H1 (cell line): ENCODE results near the gene SLC45A1. TPM values are rescaled to one million over a fixed set of nuclear protein-coding genes. Genes with fewer than 3 reads are reported as not detected.

ENCODE experiments used
- POLR2A ChIP-seq, 2 experiments: IDR thresholded peaks; 1 replicate in 1 of 2; 2 replicates in 1 of 2; pipeline ENCODE4 v1.6.1; 2011; ENCODE audit warnings: low read depth in 2 of 2, low read length in 2 of 2, mild to moderate bottlenecking in 2 of 2; ENCODE audit errors: control extremely low read depth in 1 of 2
- SIN3A ChIP-seq, 2 experiments: IDR thresholded peaks in 1 of 2; conservative IDR thresholded peaks in 1 of 2; 2 replicates each; pipeline ENCODE4 v1.6.1; 2011 to 2012; ENCODE audit warnings: low read length in 2 of 2, improper control_type of control experiment in 1 of 2, low read depth in 1 of 2, mild to moderate bottlenecking in 1 of 2
- SIX5 ChIP-seq: IDR thresholded peaks from 2 replicates; pipeline ENCODE4 v1.6.1; 2011; ENCODE audit warnings: mild to moderate bottlenecking, low read depth, low read length
- TAF7 ChIP-seq: optimal IDR thresholded peaks from 2 replicates; pipeline ENCODE3; 2011; ENCODE audit warnings: low read depth, mild to moderate bottlenecking, inconsistent platforms, low read length, moderate library complexity, borderline replicate concordance
- TEAD4 ChIP-seq: IDR thresholded peaks from 2 replicates; pipeline ENCODE4 v1.6.1; 2012; ENCODE audit warnings: low read depth, low read length, inconsistent platforms, mixed read lengths
- polyA plus RNA-seq, 7 experiments: library from polyadenylated mRNA; depleted of rRNA in 3 of 7; stranded (reverse) in 5 of 7; unstranded in 2 of 7; fragments of >200 nt in 5 of 7; fragments of 200-250 nt in 2 of 7; gene quantifications; 1 replicate in 5 of 7; 2 replicates in 1 of 7; 4 replicates in 1 of 7; pipeline versions ENCODE4 v1.2.1 to v1.2.3, GENCODE V29; 2011 to 2013; ENCODE audit warnings: missing spikeins in 2 of 7, mixed read lengths in 2 of 7
- total RNA-seq: library from RNA; stranded (reverse); fragmentation: NEBNext Ultra II Directional; extraction: Animal tissue kit (Norgen Biotek cat#: 25700); gene quantifications from 2 replicates; pipeline ENCODE4 v1.2.1, GENCODE V29; 2021
- TF ChIP-seq, protein P1 (sequence below): IDR thresholded peaks from 2 replicates; pipeline ENCODE4 v1.6.1; 2012; ENCODE audit warnings: low read length, inconsistent platforms

The SLC45A1 gene
- total and polyA plus RNA-seq, 2 of the 8 experiments (the other 6 are each of a cell fraction or from before 2014, with no cell fraction given): 1.0 to 1.7 TPM

DNA sequence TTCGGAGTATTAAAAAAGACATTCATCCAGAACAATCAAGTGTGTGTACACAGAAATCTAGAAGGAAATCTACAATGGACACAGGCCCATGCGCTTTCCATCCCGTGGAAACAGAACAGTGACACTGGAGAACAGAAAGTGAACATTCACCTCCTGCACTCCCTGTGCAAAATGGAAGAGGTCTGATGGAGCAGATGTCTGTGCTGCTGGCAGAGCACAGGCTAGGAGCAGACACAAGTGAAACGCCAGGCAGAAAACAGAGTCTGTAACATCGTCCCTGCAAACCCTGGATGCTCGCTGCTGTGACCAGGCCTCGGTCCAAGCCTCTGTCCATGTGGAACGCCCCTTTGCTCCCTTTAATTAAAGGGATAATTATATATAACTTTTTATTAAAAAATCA lies 36.1 kb downstream of the SLC45A1 start (continued):
- TF ChIP-seq SIN3A (conservative IDR thresholded peaks at IDR 0.05 in 1 of 2, IDR thresholded peaks at IDR 0.05 in 1 of 2; ENCODE audit: low read depth in 1 of 2, low read length in 2 of 2): no peak
- TF ChIP-seq, protein P1, sequence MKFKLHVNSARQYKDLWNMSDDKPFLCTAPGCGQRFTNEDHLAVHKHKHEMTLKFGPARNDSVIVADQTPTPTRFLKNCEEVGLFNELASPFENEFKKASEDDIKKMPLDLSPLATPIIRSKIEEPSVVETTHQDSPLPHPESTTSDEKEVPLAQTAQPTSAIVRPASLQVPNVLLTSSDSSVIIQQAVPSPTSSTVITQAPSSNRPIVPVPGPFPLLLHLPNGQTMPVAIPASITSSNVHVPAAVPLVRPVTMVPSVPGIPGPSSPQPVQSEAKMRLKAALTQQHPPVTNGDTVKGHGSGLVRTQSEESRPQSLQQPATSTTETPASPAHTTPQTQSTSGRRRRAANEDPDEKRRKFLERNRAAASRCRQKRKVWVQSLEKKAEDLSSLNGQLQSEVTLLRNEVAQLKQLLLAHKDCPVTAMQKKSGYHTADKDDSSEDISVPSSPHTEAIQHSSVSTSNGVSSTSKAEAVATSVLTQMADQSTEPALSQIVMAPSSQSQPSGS: no peak
- TF ChIP-seq POLR2A (IDR thresholded peaks at IDR 0.05; ENCODE audit: control extremely low read depth in 1 of 2, low read depth in 2 of 2, low read length in 2 of 2): no peak
- no peak for TF ChIP-seq SIX5
- TF ChIP-seq TAF7: no peak
- TF ChIP-seq TEAD4: no peak
